Gastrocnemius medialis (tissue), 4 donors: ENCODE results near the gene TMEM132C. TPM values are rescaled to one million over a fixed set of nuclear protein-coding genes. Genes with fewer than 3 reads are reported as not detected.

Experiments
- ATAC-seq, 2 donors: fragments of 150-250 bp; one replicate each; pipeline ENCODE4 v1.9.1; 2016
- DNase-seq, 2 donors: peaks; one replicate each; pipeline ENCODE4 v3.0.0-alpha.2; 2019
- H3K27ac ChIP-seq, 4 donors: fragments of 200-600 bp; sonication (generic); 1 replicate in 1 of 4; 2 replicates in 3 of 4; pipeline ENCODE4 v1.5.1; 2016 to 2018; ENCODE audit warnings: mild to moderate bottlenecking in 2 of 4, moderate library complexity in 1 of 4
- H3K27me3 ChIP-seq, 3 donors: fragments of 200-600 bp; sonication (generic) in 2 of 3; 1 replicate in 1 of 3; 2 replicates in 2 of 3; pipeline versions ENCODE4 v1.5.1 to v1.6.0; 2016 to 2019; ENCODE audit warnings: mild to moderate bottlenecking in 1 of 3, moderate library complexity in 1 of 3
- H3K36me3 ChIP-seq, 2 donors: fragments of 200-600 bp; sonication (generic) in 1 of 2; one replicate each; pipeline ENCODE4 v1.5.1; 2017 to 2018
- H3K4me1 ChIP-seq, 2 donors: fragments of 200-600 bp; sonication (generic) in 1 of 2; one replicate each; pipeline ENCODE4 v1.5.1; 2016 to 2017; ENCODE audit warnings: mild to moderate bottlenecking in 2 of 2
- H3K4me3 ChIP-seq, 4 donors: fragments of 200-600 bp; sonication (generic) in 3 of 4; 1 replicate in 1 of 4; 2 replicates in 3 of 4; pipeline ENCODE4 v1.5.1; 2016 to 2019; ENCODE audit warnings: mild to moderate bottlenecking in 2 of 4
- H3K9me3 ChIP-seq, 3 donors: fragments of 200-600 bp; sonication (generic) in 2 of 3; 1 replicate in 1 of 3; 2 replicates in 2 of 3; pipeline ENCODE4 v1.5.1; 2016 to 2019
- POLR2A ChIP-seq, 2 donors: fragments of 450-650 bp; IDR thresholded peaks; one replicate each; pipeline ENCODE4 v1.6.1; 2017; ENCODE audit warnings: antibody characterized with exemption in 2 of 2, mild to moderate bottlenecking in 2 of 2, moderate library complexity in 2 of 2
- in situ Hi-C, 4 donors: fragments of 200-750 bp; cut with MboI; loops; one replicate each; pipeline versions ENCODE4 v1.15.0 to v1.8.0; 2017; ENCODE audit warnings: low sequenced_read_pairs in 4 of 4
- intact Hi-C: fragments of 100-400 bp; cut with DNase I; formaldehyde crosslinking; loops from one replicate; pipeline ENCODE4 v1.15.1; 2023; ENCODE audit warnings: low total_unique reads
- total RNA-seq, 4 donors: library from RNA; depleted of rRNA; stranded (reverse); fragments of >200 nt; gene quantifications; one replicate each; pipeline versions ENCODE4 v1.1.0 to v1.2.3, GENCODE V29; 2016
- TF ChIP-seq, protein P1 (sequence below), 5 experiments: fragments of 450-650 bp in 3 of 5; fragments of 200-600 bp in 2 of 5; sonication (generic) in 2 of 5; IDR thresholded peaks in 4 of 5; conservative IDR thresholded peaks in 1 of 5; 1 replicate in 4 of 5; 2 replicates in 1 of 5; pipeline ENCODE4 v1.5.1; 2016 to 2019; ENCODE audit warnings: antibody characterized with exemption in 5 of 5, mild to moderate bottlenecking in 3 of 5, moderate library complexity in 3 of 5

TMEM132C gene
- total RNA-seq, 4 donors from 2014 or later: 0.24 to 0.82 (median 0.68) TPM

DNA sequence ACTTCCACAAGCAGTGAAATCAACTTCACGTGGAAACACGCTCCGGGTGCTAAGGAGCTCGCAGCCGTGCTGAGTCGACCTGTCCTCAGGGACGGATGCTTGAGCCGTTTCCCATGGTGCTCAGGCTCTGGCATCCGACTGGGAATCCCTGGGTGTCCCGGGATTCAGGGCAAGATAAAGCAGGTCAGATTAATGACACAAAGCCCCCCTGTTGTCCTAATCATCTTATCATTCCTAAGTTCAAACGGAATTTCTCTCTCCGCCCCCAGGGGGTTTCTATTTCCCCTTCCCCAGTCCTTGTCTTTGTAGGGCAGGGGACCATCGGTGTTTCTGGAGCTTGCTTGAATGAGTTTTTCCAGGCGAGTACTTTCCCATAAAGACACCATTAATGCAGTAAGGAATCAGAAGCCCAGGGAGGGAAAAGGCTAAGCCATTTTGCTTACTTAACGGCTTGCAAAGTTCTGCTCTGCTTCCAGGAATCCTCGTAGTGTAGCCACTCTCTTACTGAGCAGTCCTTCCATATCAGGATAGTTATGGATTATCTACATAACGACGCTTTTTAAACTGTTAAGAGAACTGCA is 116.5 kb downstream of the TMEM132C start:
- in situ Hi-C loops: no loop called here
- Histone ChIP-seq H3K9me3 (no peaks in the 10 kb centered on the region), H3K36me3 (no peaks in the 10 kb centered on the region), H3K27me3 (no peaks in the 10 kb centered on the region), H3K27ac (no peak overlapping the region), H3K4me1 (no peaks in the 10 kb centered on the region), H3K4me3 (no peak overlapping the region)
- intact Hi-C loops: no loop called here
- no peak for ATAC-seq
- no peak for DNase-seq
- no peak for TF ChIP-seq POLR2A (IDR thresholded peaks at IDR 0.05)
- TF ChIP-seq, protein P1, sequence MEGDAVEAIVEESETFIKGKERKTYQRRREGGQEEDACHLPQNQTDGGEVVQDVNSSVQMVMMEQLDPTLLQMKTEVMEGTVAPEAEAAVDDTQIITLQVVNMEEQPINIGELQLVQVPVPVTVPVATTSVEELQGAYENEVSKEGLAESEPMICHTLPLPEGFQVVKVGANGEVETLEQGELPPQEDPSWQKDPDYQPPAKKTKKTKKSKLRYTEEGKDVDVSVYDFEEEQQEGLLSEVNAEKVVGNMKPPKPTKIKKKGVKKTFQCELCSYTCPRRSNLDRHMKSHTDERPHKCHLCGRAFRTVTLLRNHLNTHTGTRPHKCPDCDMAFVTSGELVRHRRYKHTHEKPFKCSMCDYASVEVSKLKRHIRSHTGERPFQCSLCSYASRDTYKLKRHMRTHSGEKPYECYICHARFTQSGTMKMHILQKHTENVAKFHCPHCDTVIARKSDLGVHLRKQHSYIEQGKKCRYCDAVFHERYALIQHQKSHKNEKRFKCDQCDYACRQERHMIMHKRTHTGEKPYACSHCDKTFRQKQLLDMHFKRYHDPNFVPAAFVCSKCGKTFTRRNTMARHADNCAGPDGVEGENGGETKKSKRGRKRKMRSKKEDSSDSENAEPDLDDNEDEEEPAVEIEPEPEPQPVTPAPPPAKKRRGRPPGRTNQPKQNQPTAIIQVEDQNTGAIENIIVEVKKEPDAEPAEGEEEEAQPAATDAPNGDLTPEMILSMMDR (IDR thresholded peaks at IDR 0.05 in 4 of 5, conservative IDR thresholded peaks at IDR 0.05 in 1 of 5): no peak

DNA sequence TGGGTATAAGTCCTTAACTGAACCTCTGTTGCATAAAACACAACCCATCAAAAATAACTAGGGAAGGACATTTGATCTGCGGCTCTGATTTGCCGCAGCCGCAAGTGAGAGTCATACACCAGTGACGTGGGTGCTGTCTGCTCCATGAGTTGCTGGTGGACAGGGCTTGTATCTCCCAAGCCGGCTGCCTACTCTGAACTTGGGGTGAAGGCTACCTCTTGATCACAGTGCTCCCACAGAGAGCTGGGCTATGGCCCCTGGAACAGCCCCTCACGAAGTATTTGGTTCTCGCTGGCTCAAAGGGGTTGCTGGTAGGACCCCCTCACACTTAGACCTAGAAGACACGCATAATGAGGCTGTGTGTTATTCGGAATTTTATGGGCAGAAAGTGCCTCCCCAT is 118.8 kb downstream of the TMEM132C start:
- H3K27me3 ChIP-seq: no peaks in the 10 kb centered on the region

DNA sequence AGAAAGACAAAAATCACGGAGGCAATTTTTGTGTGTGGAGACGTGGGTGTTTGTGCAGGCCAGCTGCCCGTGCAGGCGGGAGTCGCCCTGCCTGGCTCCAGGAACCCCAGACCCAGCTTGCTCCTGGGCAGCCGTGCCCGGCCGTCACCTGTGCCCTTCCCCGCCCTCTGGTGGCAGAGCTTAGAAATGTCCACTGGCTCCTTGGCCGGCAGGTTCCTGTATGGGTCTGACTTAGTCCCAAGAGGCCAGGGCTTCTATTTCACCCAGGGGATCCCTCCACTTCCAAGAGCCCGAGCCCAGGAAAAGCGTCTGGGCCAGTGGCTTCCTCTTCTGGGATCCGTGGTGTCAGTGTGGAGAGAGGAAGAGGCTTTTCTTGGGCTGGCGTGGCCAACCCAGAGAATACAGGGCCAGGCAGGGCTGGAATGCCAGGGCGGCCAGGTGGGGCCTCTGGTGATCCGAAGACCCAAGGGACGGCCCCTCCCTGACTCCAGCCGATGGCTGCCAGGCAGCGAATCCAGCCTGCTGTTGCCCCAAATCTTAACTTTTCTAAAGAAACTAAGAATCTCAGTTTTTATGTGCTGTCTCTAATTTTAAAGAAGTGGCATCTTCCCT is 120.9 kb downstream of the TMEM132C start:
- Histone ChIP-seq H3K27ac (peak overlapping the region in 2 of 4 donors; percentile 16 to 40), H3K4me3 (no peak overlapping the region), H3K36me3 (no peaks in the 10 kb centered on the region), H3K9me3 (no peaks in the 10 kb centered on the region), H3K4me1 (no peaks in the 10 kb centered on the region), H3K27me3 (no peaks in the 10 kb centered on the region)
- in situ Hi-C loops (no loop called here), intact Hi-C loops (no loop called here)
- ATAC-seq (no peak), DNase-seq (no peak)
- no peak for TF ChIP-seq POLR2A (IDR thresholded peaks at IDR 0.05)
- TF ChIP-seq, protein P1 (IDR thresholded peaks at IDR 0.05 in 4 of 5, conservative IDR thresholded peaks at IDR 0.05 in 1 of 5): peak in 1 of 5 experiments; percentile 23

More for the DNA sequence above, 118.8 kb downstream of the TMEM132C start:
- no peak for DNase-seq
- Histone ChIP-seq H3K27ac (no peak overlapping the region), H3K4me1 (no peaks in the 10 kb centered on the region), H3K9me3 (no peaks in the 10 kb centered on the region), H3K36me3 (no peaks in the 10 kb centered on the region), H3K4me3 (no peak overlapping the region)
- intact Hi-C loops (no loop called here), in situ Hi-C loops (no loop called here)
- TF ChIP-seq, protein P1 (IDR thresholded peaks at IDR 0.05 in 4 of 5, conservative IDR thresholded peaks at IDR 0.05 in 1 of 5): no peak
- no peak for ATAC-seq

DNA sequence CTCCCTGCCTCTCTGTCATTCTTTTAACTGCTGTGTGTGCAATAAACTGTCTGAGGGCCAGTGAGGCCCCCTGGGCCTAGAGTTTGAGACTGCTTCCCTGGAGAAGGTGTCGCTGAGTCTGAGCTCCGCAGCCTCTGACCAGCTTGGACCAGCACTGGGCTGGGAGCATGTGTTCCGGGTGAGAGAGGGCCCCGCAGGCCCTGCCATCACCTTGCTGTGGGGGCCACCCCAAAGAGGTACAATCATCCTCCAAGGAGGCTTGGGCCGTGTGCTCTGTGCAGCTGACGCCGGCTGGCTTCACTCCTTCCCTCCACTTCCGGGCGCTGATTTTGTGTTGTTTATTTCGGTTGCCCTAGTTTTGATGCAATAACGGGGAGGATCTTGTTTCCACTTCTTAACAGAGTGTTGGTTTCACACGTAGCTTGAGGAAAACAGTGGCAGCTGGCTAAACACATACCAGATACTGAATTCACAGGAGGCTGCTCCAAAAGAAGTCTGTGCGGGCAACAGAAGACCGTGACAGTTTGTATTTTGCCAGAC is 121.6 kb downstream of the TMEM132C start:
- Histone ChIP-seq H3K9me3 (no peaks in the 10 kb centered on the region), H3K27me3 (no peaks in the 10 kb centered on the region)
- intact Hi-C loops: no loop called here

More for the DNA sequence above, 121.6 kb downstream of the TMEM132C start:
- Histone ChIP-seq H3K27ac (peak overlapping the region in 2 of 4 donors; percentile 16 to 40), H3K4me1 (no peaks in the 10 kb centered on the region), H3K4me3 (no peak overlapping the region), H3K36me3 (no peaks in the 10 kb centered on the region)
- in situ Hi-C loops: no loop called here
- ATAC-seq: peak; percentile 70 to 80
- peak; percentile 8 to 25 for DNase-seq
- TF ChIP-seq, protein P1 (IDR thresholded peaks at IDR 0.05 in 4 of 5, conservative IDR thresholded peaks at IDR 0.05 in 1 of 5): no peak
- no peak for TF ChIP-seq POLR2A (IDR thresholded peaks at IDR 0.05)
